ENCODE measurements around the gene GTSE1.
A peak's percentile ranks its signal among the peaks of the same experiment; 100 is the strongest.
"Not testable (repeated sequence)": the region's sequence is repeated elsewhere in the genome, so short reads cannot be mapped to it uniquely, and the experiment has no call there.

The GTSE1 gene, protein sequence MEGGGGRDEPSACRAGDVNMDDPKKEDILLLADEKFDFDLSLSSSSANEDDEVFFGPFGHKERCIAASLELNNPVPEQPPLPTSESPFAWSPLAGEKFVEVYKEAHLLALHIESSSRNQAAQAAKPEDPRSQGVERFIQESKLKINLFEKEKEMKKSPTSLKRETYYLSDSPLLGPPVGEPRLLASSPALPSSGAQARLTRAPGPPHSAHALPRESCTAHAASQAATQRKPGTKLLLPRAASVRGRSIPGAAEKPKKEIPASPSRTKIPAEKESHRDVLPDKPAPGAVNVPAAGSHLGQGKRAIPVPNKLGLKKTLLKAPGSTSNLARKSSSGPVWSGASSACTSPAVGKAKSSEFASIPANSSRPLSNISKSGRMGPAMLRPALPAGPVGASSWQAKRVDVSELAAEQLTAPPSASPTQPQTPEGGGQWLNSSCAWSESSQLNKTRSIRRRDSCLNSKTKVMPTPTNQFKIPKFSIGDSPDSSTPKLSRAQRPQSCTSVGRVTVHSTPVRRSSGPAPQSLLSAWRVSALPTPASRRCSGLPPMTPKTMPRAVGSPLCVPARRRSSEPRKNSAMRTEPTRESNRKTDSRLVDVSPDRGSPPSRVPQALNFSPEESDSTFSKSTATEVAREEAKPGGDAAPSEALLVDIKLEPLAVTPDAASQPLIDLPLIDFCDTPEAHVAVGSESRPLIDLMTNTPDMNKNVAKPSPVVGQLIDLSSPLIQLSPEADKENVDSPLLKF

GRCh38 chr22:46296257-46297150 is at the start of gene GTSE1:
GTSE1 (plus strand) TSS chr22:46296870; CDS start chr22:46297401, 531 bp downstream.
- peak; percentile 99 for DNase-seq

DNA sequence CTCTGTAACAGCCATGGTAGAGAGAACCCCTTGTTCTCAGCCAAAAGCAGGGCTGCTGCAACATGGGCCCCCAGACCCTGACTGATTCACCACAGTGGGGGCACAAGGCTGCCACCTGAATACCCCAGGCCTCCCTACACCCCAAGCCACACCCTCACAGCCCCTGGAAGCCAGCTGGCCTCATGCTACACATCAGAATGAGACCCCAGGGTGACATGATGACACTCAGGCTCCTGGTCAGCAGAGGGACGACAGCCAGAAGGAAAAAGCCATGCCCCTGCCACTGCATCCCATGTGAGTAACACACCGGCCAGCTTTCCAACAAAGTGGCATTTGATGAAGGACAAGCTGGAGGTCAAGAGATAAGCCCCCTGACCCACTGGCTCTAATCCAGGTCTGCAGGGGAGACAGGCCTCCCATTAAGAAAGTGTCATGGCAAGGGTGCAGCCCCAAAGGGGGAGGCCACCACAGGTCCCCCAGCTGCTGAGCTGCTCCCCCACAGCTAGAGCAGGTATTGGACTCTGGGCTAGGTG is 49.2 kb upstream of the GTSE1 start:
- DNase-seq = no peak

DNA sequence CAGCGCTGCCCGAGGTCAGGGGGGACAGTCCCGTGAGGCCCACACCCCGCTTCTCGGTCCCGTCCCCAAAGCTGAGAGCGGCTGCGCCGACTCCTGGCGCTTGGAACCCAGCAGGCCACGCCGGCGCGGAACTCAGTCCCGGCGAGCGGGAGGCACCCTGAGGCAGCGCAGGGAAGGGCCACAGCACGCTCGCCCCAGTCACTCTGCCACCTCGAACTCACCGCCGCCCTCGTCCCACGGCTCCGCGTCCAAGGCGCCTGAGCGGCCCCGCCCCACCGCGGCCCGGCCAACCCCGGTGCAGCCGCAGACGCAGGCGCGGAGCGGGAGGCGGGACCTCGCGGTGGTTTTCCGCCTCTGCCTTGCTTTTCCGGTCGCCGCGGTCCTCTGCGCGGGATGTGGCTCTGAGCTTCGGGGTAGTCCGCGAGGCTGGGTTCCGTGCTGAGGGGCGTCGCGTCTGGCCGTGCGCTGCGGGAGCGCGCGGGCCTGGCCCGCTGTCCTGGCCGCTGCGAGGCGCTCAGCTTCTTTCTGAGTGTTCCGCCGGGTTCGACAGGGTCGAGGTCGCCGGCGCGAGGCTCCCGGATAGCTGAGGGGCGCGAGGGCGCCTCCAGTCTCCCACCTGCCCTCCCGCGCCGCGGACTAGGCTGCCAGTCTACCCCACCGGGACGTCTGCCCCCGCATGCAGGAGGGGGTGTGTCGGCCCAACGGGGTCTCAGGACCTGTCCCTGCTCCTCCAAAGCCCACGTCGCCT is 46.5 kb upstream of the GTSE1 start, which contains the start of gene CDPF1:
CDPF1 (minus strand) TSS at position 259 of the 748 bp plus-strand sequence. CDS start 2,009 bp downstream, outside the sequence.
- peak; percentile 96 for DNase-seq

GRCh38 chr22:46250783-46251125 is 45.9 kb upstream of the GTSE1 start:
- no peak for DNase-seq

DNA sequence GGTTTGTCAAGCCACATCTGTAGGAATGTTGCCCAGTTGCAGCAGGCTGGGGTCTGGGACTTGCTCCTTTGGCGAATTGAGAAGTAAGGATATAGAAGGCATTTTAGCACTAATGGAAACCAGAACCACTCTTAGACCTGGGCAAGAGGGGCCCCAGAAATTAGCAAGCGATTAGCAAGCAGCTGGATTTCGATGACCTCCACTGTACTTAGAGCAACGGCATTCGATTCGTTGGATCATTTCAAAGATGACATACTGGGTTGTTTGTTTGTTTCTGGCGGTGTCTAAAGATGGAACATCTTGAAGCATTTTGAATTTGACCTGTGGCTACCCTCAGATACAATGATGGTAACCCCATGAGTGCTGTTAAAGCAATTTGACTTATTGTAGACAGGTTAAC is 45.4 kb upstream of the GTSE1 start:
- no peak for DNase-seq

DNA sequence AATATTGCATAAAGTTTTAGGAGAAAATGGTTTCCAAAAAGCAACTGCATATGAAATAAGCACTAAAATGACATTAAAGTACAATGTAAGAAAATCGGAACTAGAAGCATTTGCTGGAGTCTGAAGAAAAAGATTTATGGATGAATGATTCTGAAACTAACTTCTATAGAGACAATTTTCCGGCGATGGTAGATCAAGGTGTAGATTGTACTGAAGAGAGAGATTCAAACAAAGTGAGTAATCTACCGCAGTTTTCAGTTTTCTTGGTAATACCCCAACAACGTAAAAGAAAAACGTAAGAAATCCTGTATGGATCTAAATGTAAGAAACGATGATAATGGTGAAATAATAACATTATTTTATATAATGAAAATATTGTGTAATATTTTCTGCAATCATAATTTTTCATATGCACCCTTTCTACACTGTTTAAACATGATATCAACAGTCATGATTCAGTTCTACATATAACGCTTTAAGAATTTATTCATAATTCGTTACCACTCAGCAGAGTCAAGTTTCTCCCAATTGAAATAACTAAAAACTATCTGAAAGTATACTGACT is 44.8 kb upstream of the GTSE1 start:
- DNase-seq = no peak

DNA sequence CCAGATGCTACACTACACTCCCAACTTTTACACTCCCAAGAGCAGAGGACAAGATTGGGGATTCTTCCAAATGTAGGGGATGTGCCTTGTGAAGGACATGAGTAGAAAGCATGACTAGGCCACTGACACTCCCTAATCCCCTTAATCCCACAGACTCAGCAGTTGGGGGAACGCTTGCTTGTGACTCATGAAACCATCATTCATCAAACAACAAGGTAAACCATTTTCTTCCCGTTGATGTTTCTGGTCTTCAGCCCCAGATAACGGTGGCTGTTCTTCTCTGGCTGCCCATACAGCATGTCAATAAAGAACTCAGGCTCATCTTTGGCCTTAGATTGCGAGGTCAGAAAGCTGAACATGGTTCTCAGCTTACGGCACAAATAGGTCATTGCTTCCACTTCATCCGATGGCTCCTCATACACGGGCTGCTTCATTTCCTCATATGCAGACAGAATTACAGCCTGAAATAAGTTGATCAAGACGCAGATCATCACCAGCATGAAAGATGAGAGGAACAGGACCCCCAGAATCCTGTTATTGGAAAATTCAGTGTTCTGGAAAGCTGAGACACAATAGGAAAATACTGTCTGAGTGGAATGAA is 40.2 kb upstream of the GTSE1 start:
- no peak for DNase-seq

GRCh38 chr22:46259374-46259773 is 37.3 kb upstream of the GTSE1 start:
- DNase-seq = peak; percentile 80

DNA sequence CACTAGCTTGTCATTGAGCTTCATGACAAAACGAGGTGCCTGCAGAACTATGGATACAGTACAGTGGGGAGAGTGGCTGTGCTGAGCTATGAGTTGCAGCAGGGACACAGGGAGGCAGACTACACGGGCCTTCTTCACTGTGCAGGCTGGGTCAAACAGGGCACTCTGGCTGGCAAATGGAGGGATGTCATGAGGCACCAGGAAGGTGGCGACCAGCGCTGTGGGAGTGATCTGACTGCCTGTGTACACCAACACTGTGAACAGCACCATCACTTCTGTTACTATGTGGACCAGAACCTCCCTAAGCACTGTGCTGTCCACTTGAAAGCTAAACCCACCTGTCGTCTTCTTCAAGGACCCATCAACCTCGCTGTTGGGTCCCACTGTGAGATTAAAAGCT is 36.6 kb upstream of the GTSE1 start:
- DNase-seq = no peak

GRCh38 chr22:46262449-46263215 is 34.0 kb upstream of the GTSE1 start:
- DNase-seq = peak; percentile 82

DNA sequence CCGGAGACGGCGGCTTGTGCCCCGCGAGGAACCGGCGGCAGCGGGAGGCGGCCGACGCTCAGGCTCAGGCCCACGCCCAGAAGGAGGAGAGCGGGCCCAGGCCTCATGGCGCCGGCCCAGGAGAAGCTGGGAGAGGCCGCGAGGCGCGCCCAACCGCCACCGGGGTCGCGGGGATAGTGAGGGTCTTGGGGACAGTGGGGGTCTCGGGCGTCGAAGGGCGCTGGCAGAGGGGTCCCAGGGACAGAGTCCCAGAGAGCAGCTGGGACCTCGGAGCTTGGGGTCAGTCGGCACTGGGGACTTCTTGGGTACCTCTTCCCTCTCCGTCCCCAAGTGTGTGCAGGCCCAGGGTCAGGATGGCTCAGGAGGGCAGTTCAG is 33.5 kb upstream of the GTSE1 start, which contains the start of gene PKDREJ:
PKDREJ (minus strand) TSS at position 128 of the 375 bp plus-strand sequence; CDS start at position 107, 21 bp downstream.
- no peak for DNase-seq

GRCh38 chr22:46264520-46264919 is 32.1 kb upstream of the GTSE1 start:
- not testable (repeated sequence) for DNase-seq

DNA sequence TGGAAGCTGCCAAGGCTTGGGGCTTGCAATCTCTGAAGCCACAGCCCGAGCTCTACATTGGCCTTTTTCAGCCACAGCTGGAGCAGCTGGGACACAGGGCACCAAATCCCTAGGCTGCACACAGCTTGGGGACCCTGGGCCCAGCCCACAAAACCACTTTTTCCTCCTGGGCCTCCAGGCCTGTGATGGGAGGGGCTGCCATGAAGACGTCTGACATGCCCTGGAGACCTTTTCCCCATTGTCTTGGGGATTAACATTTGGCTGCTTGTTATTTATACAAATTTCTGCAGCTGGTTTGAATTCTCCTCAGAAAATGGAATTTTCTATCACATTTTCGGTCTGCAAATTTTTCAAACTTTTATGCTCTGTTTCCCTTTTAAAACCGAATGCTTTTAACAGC is 31.0 kb upstream of the GTSE1 start:
- DNase-seq = not testable (repeated sequence)

DNA sequence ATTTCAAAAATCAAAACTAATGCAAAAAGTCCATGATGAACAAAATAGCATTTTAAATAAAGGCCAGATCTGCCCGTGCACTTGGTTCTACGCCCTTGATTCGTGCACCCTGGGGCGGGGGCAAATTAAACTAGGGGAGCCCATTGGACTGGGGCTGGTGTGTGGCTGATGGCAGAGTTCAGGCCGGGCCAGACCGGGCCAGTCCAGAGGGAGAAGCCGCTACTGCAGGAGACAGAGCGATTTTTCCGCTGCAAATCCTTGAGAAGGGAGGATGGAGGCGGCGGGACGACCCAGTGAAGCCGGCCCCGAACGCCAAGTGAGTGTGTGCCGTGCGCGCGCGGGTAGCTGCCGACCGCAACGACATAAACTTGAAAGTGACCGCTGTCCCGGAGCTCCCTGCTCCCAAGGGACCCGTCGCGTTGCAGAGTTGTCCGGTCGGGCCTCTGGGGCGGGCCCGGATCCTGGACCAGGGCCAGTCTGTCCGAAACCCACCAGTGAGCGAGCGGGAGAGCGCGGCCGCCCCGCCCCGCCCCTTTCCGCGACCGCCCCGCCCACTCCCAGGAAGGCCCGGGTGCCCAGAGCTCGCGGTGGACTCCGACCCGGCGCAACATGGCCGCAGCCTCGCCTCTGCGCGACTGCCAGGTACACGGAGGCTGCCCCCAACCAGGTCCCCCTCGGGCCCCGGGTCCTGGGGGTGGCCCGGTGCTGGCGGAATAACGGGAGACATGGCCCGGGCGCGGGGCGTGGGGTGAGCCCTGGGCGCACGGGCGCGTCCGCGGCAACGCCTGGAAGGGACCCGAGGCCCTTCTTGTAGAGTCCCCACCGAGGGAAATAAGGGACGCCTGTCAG is 29.0 kb upstream of the GTSE1 start, which contains the start of gene TTC38:
TTC38 (plus strand) TSS at position 578 of the 849 bp plus-strand sequence; CDS start at position 610, 32 bp downstream.
- peak; percentile 82 for DNase-seq

DNA sequence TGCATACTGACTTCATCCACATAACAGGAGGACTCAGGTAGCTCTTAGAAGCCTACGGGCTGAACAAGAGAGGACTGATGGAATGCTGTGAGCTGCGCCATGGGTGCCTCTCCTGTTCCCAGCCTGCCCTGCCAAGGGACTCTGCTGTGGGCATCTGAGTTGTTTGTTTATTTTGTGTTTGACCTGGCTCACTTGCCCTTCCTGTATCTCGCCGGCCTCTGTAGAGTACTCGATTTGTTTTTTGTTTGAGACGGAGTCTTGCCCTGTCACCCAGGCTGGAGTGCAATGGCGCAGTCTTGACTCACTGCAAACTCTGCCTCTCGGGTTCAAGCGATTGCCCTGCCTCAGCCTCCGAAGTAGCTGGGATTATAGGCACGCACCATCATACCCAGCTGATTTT is 27.1 kb upstream of the GTSE1 start:
- DNase-seq = no peak

GRCh38 chr22:46272196-46272595 is 24.5 kb upstream of the GTSE1 start:
- no peak for DNase-seq

- DNase-seq = no peak
Observed at GRCh38 chr22:46272762-46273431, 23.8 kb upstream of the GTSE1 start.

DNA sequence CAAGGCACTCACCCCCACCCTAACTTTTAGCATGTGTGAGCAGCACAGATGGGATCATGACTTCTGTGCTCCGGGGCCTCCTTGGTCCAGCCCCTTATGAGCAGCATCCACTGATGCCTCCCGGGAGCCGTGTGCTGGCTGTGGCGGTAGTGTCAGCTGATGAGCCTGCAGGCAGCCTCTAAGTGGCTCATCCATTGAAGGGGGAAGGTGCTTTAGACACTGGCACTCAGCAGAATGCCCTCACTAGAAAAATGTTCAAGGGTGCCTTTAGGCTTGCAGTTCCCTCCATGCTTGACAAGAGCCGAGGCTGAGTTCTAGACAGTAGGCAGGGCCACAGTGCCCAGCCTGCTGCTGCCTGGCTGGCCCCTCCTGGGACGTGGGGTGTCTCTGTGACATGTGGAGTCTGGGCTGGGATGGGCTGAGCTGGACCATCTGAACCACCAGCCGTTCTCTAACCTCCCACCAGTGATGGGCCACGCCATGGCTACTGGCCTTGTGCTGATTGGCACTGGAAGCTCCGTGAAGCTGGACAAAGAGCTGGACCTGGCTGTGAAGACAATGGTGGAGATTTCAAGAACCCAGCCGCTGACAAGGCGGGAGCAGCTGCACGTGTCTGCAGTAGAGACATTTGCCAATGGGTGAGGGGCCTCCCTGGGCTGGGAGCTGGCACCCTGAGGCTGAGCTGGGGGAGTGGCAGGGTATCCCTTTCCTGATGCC is 23.1 kb upstream of the GTSE1 start:
- DNase-seq = no peak

Data from hematopoietic multipotent progenitor cell treated with erythropoietin and hydrocortisone succinate and interleukin-3 and kit ligand, for 4 days (in vitro differentiated cells).